Mesothelial cell of epicardium (in vitro differentiated cells): ENCODE data around the gene MIOX. TPM values are rescaled to one million over a fixed set of nuclear protein-coding genes. Genes with fewer than 3 reads are reported as not detected.

Source experiments
- DNase-seq, 2 experiments: peaks; one replicate each; pipeline ENCODE4 v3.0.0; 2021; ENCODE audit warnings: low spot score in 2 of 2; ENCODE audit not compliant: unreplicated experiment in 2 of 2
- H3K27ac Mint-ChIP-seq: 2 replicates; pipeline ENCODE4 v1.8.0; 2021; ENCODE audit warnings: mixed read lengths
- H3K27me3 Mint-ChIP-seq: 2 replicates; pipeline ENCODE4 v1.8.0; 2021; ENCODE audit warnings: low read depth, mixed read lengths
- H3K36me3 Mint-ChIP-seq: 2 replicates; pipeline ENCODE4 v1.8.0; 2021; ENCODE audit warnings: mixed read lengths
- H3K4me1 Mint-ChIP-seq: 2 replicates; pipeline ENCODE4 v1.8.0; 2021; ENCODE audit warnings: mixed read lengths
- H3K4me3 Mint-ChIP-seq: 2 replicates; pipeline ENCODE4 v1.8.0; 2021; ENCODE audit warnings: mild to moderate bottlenecking, moderate library complexity, mixed read lengths
- H3K9me3 Mint-ChIP-seq: 2 replicates; pipeline ENCODE4 v1.8.0; 2021; ENCODE audit warnings: mixed read lengths
- total RNA-seq: library from RNA; stranded (reverse); gene quantifications from 3 replicates; pipeline ENCODE4 v1.2.1, GENCODE V29; 2021
- TF ChIP-seq, protein P1 (sequence below): fragments of 200-600 bp; sonication (generic); IDR thresholded peaks from one replicate; pipeline ENCODE4 v1.5.0; 2021; ENCODE audit warnings: antibody characterized with exemption; ENCODE audit not compliant: unreplicated experiment

Gene MIOX
- total RNA-seq, 1 donor from 2014 or later, result 0.34 TPM

DNA sequence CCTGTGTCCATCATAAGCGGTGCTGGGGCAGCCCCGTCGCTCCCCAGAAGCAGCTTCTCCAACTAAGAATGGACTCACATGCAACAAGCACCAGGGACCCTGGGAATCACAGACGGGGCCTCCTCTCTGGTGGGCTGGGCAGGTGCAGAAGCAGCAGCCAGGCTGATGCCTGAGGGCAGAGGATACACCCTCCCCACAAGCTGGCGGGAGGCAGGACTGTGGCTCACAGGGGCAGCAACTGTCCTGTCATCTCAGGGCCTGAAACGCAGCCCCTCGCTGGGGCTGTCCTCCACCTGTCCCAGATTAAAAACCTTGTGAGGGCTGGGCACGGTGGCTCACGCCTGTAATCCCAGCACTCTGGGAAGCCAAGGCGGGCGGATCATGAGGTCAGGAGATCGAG is 8.7 kb upstream of the MIOX start:
- H3K4me3 Mint-ChIP-seq, result no peak overlapping the region
- TF ChIP-seq, protein P1, sequence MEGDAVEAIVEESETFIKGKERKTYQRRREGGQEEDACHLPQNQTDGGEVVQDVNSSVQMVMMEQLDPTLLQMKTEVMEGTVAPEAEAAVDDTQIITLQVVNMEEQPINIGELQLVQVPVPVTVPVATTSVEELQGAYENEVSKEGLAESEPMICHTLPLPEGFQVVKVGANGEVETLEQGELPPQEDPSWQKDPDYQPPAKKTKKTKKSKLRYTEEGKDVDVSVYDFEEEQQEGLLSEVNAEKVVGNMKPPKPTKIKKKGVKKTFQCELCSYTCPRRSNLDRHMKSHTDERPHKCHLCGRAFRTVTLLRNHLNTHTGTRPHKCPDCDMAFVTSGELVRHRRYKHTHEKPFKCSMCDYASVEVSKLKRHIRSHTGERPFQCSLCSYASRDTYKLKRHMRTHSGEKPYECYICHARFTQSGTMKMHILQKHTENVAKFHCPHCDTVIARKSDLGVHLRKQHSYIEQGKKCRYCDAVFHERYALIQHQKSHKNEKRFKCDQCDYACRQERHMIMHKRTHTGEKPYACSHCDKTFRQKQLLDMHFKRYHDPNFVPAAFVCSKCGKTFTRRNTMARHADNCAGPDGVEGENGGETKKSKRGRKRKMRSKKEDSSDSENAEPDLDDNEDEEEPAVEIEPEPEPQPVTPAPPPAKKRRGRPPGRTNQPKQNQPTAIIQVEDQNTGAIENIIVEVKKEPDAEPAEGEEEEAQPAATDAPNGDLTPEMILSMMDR, result no peak
- H3K4me1 Mint-ChIP-seq, result peaks cover 26% of the 10 kb centered on the region
- DNase-seq, result no peak
- H3K27ac Mint-ChIP-seq, result no peak overlapping the region
- peaks cover 37% of the 10 kb centered on the region for H3K27me3 Mint-ChIP-seq
- no peaks in the 10 kb centered on the region for H3K9me3 Mint-ChIP-seq
- H3K36me3 Mint-ChIP-seq, result no peaks in the 10 kb centered on the region

DNA sequence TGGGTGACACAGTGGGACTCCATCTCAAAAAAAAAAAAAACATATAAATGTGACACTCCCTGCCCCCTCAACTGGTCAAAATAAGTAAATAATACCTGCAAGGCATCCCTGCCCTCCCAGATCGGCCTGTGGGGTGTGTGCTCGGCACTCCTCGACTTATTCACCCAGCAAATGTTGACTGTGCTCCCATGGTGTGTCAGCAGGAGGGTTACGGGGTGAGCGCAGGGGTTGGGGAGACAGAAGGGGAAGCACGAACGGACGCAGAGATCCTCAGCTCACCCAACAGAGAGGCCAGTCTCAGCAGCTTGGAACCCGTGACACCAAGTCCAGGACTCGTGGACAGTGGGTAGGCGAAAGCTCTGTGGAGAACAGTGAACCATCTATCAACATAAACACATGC is 6.9 kb upstream of the MIOX start:
- no peaks in the 10 kb centered on the region for H3K9me3 Mint-ChIP-seq
- peaks cover 45% of the 10 kb centered on the region for H3K27me3 Mint-ChIP-seq
- TF ChIP-seq, protein P1, result no peak
- peaks cover 13% of the 10 kb centered on the region for H3K4me1 Mint-ChIP-seq
- H3K27ac Mint-ChIP-seq, result no peak overlapping the region
- DNase-seq, result no peak
- H3K36me3 Mint-ChIP-seq, result no peaks in the 10 kb centered on the region
- H3K4me3 Mint-ChIP-seq, result peak overlapping the region; percentile 56

DNA sequence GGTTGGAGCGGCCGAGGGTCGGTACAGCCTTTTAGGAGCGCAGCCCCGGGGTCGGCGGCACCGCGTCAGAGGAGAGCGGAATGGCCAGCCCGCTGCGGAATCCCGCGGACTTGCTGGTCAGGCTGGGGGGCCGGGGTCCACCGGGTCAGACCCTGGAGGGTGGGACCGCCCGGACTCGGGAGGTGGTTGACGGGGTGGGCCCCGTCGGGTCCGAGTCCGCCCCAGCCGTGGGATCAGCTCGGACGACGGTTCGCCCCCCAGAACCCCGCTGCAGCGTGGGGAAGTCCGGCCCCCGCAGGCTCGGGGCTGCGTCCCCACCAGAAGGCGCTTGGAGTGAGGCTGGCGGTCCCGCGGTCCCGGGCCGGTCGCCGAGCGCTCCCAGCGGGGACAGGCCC is 5.6 kb upstream of the MIOX start:
- Mint-ChIP-seq H3K4me3 (peak overlapping the region; percentile 50), H3K36me3 (no peaks in the 10 kb centered on the region), H3K27me3 (peaks cover 52% of the 10 kb centered on the region)

DNA sequence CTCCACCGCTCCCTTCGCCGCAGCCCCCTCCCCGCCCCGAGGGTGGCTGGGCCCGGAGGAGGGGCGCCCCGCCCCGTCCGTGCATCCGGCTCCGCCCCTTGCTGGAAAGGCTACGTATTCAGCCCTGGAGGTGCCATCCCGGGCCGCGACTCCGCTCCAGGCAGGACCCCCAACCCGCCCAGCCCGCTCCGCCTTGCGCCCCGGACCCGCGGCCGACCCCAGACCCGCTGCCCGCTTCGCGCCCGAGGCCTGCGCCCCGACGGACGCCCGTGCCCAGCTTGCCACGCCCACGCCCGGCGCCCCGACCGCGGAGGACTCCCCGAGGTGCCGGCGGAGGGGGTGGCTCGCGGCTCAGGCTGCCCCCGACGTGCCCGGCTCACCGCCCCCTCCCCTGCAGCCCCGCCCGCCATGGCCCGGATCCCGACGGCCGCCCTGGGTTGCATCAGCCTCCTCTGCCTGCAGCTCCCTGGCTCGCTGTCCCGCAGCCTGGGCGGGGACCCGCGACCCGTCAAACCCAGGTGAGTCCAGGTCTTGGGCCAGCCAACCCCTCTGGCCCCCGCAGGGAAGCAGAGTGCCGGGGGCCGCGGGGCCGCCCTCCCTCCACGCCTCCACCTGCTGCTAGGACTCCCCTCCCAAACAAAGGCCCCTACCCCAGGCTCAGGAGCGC is 5.1 kb upstream of the MIOX start, which contains the start of gene ADM2:
TSS of gene ADM2 (plus strand) at position 104 of the 667 bp plus-strand sequence. CDS start at position 409, 305 bp downstream.
- DNase-seq, result peak in 1 of 2 experiments; percentile 65
- TF ChIP-seq, protein P1, result no peak
- Mint-ChIP-seq H3K27ac (no peak within 1 kb of the TSS), H3K9me3 (no peaks in the 10 kb centered on the region), H3K4me3 (peak within 1 kb of the TSS; percentile 56), H3K27me3 (peaks cover 55% of the 10 kb centered on the region), H3K36me3 (no peaks in the 10 kb centered on the region), H3K4me1 (peaks cover 8% of the 10 kb centered on the region)

More for the DNA sequence above, 5.6 kb upstream of the MIOX start:
- TF ChIP-seq, protein P1, result no peak
- peaks cover 9% of the 10 kb centered on the region for H3K4me1 Mint-ChIP-seq
- no peak for DNase-seq
- H3K27ac Mint-ChIP-seq, result no peak overlapping the region
- no peaks in the 10 kb centered on the region for H3K9me3 Mint-ChIP-seq

DNA sequence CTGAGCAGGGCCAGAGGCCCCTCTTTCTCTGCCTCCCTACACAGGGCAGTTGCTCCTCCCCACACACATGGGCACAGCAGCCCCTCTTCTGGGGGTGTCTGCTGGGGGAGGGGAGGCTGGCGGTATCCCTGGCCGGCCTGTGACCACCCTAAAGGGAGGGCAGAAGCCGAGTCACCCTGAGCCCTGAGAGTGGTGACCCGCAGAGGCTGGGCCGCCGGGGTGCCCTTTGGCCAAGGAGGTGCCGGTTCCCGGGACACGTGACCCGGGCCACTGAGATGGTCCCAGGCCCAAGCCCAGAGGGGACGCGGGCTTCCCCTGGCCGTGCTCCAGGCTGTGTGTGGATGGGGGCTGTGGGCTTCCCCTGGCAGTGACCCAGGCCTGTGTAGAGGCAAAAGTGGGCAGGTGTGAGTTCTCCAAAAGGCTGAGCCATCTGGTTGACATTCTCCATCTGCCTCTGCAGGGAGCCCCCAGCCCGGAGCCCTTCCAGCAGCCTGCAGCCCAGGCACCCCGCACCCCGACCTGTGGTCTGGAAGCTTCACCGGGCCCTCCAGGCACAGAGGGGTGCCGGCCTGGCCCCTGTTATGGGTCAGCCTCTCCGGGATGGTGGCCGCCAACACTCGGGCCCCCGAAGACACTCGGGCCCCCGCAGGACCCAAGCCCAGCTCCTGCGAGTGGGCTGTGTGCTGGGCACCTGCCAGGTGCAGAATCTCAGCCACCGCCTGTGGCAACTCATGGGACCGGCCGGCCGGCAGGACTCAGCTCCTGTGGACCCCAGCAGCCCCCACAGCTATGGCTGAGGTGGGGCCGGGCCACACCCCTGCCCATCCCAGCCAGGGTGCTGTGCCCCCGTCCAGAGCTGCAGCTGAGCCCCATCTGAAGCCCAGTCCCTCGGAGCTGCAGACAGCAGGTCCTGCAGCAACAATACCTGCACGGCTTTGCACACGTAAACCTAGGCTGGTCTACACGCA is 4.3 kb upstream of the MIOX start:
- Mint-ChIP-seq H3K36me3 (no peaks in the 10 kb centered on the region), H3K27me3 (peaks cover 55% of the 10 kb centered on the region), H3K4me3 (peak overlapping the region; percentile 53), H3K9me3 (no peaks in the 10 kb centered on the region), H3K4me1 (no peaks in the 10 kb centered on the region), H3K27ac (no peak overlapping the region)
- TF ChIP-seq, protein P1, result no peak
- no peak for DNase-seq
